GM19328 (cell line): Measurements from ENCODE around the gene SORL1.
A peak's percentile ranks its signal among the peaks of the same experiment; 100 is the strongest.

Experiments
- ATAC-seq: cut with Tn5 transposase; IDR thresholded peaks from one replicate; pipeline ENCODE4 v1.9.1; 2021; ENCODE audit warnings: mild to moderate bottlenecking, moderate library complexity; ENCODE audit not compliant: unreplicated experiment

Gene SORL1

DNA sequence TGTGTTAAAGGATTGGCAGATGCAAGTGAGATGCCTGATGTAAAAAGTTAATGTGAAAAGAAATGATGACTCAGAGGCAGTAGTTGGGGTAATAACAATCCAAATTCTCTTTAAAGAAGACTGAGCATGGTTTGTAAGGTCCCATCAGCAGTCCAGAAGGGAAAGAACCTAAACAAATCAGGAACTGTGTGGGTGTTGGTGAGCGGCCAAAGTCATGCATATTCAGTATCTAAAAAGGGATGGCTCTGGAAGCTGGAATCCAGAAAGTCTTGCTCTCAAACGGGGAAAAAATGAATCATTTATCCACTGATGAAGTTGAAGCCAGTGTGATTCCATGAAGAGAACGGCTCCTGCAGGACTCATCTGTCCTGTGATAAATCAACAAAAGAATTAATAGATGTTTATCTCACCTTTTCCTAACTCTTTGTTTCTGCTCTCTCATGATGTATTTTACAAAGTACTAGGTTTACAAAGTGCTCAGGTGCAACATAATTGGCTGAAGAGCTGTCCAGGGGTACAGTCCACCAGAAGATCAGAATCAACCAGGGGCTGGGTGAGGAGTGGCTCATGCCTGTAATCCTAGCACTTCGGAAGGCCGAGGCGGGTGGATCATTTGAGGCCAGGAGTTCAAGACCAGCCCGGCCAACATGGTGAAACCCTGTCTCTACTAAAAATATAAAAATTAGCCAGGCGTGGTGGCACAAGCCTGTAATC, 21.1 kb downstream of the SORL1 start:
- ATAC-seq = no peak

DNA sequence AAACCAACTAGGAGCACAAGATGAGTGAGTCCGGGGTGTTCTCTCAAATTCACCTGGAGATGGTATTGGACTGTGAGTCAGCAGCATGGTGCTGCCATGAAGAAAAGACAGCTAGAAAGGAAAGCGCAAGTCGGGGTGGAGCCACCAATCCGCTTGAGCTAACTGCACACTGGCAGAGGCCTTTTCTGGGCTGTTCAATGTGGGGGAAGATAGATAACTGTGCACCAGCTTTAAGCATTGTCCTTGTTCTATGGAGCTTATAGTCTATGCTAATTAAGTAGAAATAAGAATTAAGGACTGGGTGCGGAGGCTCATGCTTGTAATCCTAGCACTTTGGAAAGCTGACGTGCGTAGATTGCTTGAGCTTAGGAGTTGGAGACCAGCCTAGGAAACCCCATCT, 22.6 kb downstream of the SORL1 start:
- ATAC-seq = no peak

DNA sequence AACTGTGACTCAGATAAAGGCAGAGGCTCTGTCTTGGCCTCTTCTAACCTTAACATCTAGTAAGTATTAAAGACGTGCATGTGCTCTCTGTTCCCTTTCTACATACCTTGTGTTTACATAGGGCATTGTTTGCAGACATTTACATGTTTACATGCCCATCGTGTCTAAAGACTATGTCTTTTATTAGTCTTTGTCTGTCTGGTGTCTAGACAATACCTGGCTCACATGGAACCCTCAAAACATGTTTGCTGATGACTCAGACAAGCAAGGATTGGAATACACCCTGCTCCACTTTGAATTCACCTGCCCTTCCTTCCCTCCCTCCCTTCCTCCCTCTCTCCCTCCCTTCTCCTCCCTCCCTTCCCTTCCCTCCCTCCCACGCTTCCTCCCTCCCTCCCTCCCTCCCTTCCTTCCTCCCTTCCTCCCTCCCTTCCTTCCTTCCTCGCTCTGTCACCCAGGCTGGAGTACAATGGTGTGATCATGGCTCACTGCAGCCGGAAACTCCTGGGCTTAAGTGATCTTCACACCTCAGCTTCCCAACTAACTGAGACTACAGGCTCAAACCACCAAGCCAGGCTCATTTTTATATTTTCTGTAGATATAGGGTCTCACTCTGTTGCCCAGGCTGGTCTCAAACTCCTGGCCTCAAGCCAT, 24.4 kb downstream of the SORL1 start:
- ATAC-seq = no peak

DNA sequence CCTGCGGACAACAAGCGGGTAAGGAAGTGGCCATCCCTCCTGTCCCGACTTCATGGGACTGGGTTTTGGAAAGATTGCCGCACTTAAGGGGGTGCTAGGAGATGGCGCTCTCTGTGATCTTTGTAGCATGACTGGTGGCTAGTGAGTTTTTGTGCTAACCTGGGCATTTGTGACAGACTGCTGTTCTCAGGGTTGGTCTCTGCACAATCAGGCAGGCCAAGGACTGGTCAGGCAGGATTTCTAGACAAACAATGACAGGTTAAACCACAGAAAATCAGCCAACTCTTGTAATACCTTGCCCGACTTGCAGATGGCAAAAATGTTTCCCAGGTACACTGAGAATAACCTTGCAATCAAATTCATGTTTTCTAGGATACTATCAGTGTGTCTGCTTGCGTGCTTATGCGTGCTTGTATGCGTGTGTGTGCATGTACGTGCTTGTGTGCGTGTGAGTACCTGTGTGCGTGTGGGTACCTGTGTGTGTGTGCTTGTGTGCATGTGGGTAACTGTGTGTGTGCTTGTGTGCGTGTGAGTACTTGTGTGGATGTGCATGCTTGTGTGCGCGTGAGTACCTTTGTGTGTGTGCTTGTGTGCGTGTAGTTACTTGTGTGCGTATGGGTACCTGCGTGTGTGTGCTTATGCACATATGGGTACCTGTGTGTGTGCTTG, 26.2 kb downstream of the SORL1 start:
- ATAC-seq = no peak

DNA sequence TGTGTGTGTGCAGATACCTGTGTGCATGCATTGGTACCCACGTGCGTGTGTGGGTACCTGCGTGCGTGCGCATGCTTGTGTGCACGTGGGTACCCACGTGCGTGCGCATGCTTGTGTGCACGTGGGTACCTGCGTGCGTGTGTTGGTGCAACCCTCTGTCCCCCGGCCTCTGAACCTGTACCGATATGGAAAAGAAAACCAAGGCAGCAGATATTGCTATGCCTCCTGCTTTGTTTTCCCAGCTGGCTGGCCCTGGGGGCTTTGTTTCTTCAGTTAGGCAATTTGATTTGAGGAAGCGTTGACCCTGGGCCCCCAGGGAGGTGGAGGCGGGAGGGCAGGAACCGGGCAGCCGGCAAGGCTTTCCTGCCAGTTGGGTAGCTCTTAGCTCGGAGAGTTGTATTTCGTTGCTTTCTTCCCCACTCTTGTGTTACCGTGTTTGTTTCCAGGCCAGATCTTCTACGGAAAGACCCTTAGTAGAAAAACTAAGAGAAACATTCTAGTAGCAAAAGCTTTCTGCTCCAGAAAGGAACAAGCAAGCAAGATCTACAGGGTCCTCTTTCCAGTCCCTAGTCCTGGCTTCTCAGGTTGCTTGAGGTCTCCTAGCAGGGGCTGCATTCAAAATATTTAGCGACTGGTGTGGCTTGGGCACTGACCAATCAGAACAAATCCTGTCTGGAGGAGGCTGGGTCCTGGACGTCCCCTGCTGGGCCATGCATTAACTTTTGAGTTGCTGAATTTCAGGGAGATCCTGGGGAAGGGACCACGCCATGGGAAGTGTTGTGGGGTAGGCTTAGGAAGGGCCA, 27.0 kb downstream of the SORL1 start:
- no peak for ATAC-seq

DNA sequence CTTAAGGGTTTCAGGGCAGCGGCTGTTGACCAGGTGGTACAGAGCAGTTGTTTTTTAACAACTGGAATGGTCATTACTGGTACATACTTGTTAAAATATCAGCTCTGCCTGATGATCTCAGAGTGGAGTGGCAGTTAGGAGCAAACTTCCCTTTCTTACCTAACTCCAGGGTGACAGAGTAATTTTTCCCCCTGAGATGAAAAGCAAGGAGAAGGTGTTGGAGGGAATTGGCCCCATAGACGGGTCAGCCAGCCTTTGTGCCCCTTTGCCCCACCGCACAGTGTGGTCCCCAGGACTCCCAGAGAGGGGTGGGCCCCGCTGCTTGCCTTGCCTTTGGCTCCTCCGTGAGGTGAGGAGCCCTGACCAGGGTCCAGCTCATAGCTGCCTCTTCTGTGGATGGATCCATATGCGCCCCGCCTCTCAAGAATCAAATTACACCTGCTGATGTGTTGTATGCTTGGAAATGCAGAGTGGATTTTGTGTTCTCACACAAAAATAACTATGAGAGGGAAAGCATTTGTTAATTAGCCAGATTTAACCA, 27.7 kb downstream of the SORL1 start:
- no peak for ATAC-seq

DNA sequence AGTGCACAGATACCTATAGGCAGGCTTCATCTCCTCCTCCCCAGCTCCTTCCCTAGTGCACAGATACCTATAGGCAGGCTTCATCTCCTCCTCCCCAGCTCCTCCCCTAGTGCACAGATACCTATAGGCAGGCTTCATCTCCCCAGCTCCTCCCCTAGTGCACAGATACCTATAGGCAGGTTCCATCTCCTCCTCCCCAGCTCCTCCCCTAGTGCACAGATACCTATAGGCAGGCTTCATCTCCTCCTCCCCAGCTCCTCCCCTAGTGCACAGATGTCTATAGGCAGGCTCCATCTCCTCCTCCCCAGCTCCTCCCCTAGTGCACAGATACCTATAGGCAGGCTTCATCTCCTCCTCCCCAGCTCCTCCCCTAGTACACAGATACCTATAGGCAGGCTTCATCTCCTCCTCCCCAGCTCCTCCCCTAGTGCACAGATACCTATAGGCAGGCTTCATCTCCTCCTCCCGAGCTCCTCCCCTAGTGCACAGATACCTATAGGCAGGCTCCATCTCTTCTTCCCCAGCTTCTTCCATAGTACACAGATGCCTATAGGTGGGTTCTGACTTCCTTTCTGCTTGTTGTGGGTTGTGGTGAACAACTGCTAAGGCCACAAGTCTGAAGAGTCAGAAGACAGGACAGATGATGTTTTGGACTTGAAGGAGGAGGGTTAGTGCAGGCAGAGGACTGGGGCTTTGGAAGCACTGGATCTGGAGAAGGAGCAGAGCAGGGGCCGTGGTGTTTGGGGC, 29.5 kb downstream of the SORL1 start:
- peak; percentile 30 for ATAC-seq

DNA sequence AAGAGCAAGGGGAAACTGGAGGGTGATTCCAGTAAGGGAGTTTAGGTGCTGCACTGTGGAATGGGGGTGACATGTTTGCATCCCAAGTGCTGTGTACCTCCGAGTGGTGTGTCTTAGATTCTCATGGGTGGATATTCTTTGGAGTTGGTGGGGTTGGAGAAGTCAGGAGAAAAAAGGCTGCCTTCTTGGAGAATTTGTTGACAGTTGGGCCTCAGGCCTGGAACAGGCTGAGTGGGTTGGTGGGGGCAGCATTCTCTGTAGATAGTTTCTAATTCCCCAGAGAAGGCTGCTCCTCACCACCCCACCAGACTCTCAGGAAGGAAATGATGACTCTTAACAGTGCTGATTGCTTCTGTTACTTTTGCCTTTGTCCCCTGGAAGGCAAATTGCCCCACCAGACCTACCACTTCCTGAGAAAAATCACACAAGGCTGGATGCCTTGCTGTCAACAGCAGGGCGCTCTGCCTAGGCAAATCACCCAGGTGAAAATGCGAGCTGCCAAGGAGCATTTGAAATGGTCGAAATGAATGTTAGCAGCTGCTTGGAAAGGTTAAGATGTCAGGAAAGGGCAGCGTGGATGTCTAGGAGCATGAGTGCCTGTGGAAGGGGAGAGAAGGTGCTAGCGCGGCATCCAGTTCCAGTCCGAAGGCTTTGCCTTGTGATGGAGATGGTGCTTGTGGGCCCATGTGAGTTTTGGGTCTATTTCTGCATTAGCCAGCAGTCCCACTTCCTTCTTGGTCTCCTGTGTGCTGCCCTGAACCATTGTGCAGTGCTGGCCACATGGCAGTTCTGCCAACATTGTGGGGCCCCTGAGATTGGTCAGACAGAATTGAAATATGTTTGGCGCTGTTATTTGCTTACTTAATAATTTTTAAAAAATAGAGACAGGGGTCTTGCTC, 30.4 kb downstream of the SORL1 start:
- peak; percentile 76 for ATAC-seq

DNA sequence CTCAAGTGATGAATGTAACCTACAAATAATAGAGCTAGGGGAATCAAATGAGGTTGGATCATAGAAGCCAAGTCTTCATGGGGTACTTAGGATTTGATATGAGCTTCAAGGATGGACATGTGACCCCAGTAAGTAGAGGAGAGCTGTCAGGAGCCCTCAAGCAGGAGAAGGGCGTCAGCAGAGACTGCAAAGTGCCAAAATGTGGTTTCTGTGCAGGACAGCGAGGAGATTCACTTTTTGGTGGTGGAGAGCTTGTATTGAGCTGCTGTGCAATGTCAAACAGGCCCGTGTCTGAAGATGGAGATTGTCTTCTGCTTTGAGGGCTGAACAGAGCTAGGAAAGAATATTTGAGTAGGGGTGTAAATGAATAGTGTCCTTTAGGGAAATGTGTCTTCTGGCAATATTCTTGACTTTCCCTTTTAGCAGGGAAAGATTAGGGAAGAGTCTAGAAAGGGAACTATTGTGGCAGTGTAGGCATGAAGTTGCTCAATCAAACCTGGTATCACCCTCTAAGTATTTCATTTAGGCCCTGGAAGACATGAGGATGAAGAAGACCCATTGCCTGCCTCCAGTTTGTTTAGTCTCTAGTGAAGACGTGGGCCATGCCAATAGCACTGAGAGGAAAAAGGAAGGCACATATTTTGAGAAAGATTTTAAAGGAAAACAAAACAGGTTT, 31.8 kb downstream of the SORL1 start:
- no peak for ATAC-seq

DNA sequence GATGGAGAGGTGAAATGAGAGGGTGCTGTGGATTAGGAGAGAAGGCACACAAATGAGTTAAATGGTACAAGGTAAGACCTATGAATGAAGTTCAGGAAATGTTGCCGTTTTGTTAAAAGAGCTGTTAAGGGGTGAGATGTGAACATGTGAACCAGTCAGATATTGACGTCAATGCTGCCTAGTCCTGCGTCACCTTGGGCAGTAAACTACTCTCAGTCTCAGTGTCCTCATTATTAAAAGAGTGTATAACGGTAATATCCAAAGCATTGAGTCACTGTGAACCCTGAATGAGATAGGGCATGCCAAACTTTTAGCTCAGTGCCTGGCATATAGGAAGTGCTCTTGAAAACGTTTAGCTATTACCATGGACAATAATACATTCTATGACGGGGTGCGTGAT, 33.1 kb downstream of the SORL1 start:
- no peak for ATAC-seq

DNA sequence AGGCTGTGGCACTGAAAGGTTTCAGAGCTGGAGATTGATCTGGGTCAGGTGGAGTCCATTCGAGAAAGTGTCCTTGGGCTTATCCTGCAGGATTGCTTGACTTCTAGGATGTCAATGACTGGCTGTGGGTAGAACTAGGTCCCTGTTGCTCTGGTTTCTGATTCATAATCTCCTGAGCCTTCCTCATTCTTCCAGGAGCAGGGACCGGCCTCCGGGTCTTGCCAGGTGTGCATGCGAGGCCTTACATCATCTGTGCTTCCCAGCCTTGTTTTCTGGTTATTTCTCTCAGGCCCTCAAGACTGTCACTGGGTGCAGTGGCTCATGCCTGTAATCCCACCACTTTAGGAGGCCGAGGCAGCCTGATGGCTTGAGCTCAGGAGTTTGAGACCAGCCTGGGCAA, 33.9 kb downstream of the SORL1 start:
- no peak for ATAC-seq

DNA sequence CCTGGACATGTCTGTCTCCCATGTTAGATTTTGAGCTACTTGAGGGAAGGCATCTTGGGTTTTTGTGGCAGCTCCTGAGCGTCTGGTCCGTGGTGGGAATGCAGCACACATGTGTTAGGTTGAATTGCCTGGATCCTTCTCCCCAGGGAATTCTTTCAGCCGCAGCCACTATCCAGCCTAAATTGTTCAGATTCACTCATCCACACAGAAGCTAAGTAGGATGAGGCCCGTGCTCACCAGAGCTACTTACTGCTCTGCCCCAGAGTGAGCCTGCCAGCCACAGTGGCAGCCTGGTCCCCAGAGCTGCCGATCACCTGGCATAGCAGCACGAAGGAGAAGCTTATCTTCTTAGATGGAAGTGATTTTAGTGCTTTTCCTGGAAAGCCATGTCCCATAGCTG, 35.1 kb downstream of the SORL1 start:
- no peak for ATAC-seq

DNA sequence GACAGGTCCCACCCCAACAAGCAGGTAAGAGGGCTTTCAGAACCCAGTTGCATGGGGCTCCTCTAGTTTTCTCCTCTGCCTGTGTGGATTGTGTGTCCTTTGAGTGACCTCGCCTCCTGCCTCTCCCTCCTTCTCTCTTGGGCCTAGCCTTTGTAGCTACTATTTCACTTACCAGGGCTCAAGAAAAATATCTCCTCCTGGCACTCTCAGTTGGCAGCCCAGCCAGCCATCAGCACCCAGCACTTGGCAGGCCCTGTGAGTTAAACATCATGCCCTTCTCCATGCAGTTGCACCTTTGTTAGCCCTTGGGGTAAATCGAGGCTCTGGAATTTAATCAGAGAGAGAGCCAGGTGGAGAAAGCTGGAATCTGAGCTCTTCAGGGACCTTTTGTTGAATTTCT, 36.1 kb downstream of the SORL1 start:
- ATAC-seq = no peak

DNA sequence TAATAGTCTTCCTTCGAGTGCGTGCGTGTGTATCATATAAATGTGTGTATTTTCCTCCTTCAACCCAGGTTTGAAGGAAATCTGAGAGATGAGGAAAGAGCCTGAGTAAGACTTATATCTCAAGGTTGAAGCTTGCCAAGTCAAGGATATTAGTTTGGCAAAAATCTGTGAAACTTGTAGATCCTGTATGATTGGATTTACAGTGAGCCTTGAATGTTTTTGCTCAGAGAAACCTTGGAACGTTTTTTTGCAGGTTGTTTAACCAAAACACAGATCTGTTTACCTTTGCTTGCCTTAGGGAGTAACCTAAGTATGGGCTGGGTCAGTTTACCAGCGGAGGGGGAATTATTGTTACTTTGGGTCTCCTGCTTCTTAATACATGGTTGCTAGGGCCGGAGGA, 36.5 kb downstream of the SORL1 start:
- ATAC-seq = no peak

DNA sequence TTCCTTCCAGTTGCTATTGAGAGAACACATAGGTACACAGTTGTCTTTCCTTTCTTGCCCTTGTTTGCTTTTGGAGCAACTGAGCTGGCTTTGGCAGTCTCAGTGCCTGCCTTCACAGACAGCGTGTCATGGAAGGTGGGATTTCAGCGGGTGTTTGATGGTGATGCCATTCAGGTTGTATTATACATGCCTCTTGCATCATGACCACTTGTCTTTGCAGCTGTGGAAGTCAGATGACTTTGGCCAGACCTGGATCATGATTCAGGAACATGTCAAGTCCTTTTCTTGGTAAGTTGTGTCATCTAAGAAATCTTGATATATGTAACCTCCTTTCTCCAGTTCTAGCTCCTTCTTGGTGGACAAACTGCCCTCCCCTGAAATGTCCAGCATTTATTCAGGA, 37.7 kb downstream of the SORL1 start:
- no peak for ATAC-seq

DNA sequence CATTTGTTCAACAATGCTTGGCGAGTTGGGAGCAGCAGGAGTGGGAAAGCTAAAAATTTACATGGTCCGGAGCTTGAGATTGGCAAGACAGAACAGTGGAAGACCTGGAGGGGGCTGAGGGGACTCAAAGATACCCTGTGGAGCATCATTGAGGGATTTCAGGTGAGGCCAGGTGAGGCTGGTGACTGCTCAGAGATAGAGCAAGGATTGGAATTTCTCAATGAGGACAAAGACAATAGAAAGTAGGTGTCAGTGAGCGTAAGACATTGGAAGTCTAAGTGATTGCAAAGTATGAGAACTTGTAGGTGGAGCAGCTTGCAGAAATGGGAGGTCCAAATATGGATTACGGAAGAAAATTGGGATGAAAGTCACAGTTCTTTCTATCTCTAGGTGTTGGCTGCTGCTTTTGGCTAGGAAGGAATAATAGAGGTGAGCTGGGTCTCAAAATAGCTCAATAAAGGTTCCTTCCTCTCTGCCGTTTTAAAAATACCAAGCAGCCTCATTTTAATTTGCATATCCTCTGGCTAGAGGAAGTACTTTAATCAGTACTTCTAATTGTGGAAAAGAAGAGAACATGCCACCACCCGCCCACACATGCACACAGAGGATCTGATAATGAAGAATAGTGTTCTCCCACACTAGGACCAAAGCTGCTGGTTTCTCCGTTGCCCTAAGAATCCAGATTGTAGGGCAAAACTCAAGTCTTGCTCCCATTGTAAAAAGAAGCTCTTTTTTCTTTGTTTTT, 42.4 kb downstream of the SORL1 start:
- peak; percentile 55 for ATAC-seq

DNA sequence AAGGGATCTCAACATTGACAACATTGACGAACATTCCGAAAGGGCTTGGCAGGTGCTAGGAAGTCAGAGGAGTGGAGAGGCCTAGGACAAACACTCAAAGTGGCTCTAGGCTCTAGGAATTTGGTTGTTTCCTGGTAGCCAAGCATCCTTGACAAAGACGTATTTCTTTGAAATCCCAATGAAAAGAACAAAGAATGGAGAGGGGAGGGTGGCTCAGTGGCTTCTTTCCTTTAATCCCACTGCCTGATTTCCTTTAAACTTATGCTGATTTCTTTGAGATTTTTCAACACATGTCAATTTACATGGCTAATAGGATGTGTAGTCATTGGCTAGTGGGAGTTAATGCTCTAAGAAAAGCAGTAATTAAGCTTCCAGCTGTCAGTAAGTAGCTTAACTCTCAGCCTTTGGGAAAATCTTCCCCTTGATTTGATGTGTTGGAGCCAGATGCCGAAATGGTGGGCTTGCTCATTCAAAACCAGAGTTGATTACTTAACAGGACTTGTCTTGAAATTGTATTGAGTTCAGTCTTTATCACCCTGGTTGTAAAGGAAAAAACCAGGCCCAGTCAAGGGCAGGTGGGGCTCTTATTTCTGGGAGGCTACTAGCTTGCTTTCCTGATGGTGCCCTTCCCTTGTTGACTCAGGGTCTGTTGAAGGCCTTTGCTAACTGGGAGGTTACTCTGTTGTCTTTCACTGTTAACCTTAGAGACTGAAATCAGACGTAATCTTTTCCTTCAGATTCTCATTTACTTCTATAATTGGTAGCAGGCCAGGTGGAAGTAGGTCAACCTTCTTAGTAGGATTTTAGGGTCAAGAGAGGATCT, 45.3 kb downstream of the SORL1 start:
- ATAC-seq = no peak
